OCI-LY1 (cell line): ENCODE measurements around the gene LRP2.

ENCODE experiments used
- EZH2 ChIP-seq: fragments of 200-600 bp; sonication (generic), shearing (Covaris generic); IDR thresholded peaks from 2 replicates; pipeline ENCODE4 v1.8.0; 2017; ENCODE audit warnings: borderline replicate concordance, mixed run types, mild to moderate bottlenecking, antibody characterized with exemption, low read length, moderate library complexity, mixed read lengths
- TF ChIP-seq, protein P1 (sequence below): fragments of 200-600 bp; sonication (generic), shearing (Covaris generic); IDR thresholded peaks from 2 replicates; pipeline ENCODE4 v1.5.1; 2017; ENCODE audit warnings: mild to moderate bottlenecking, antibody characterized with exemption, low read length, moderate library complexity, mixed read lengths

GRCh38 chr2:169205176-169205575 is 157.2 kb downstream of the LRP2 start:
- TF ChIP-seq, protein P1, sequence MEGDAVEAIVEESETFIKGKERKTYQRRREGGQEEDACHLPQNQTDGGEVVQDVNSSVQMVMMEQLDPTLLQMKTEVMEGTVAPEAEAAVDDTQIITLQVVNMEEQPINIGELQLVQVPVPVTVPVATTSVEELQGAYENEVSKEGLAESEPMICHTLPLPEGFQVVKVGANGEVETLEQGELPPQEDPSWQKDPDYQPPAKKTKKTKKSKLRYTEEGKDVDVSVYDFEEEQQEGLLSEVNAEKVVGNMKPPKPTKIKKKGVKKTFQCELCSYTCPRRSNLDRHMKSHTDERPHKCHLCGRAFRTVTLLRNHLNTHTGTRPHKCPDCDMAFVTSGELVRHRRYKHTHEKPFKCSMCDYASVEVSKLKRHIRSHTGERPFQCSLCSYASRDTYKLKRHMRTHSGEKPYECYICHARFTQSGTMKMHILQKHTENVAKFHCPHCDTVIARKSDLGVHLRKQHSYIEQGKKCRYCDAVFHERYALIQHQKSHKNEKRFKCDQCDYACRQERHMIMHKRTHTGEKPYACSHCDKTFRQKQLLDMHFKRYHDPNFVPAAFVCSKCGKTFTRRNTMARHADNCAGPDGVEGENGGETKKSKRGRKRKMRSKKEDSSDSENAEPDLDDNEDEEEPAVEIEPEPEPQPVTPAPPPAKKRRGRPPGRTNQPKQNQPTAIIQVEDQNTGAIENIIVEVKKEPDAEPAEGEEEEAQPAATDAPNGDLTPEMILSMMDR, result no peak
- TF ChIP-seq EZH2, result no peak
